Prostate gland (tissue), 2 donors: ENCODE measurements around the gene PCLO. TPM values are rescaled to one million over a fixed set of nuclear protein-coding genes. Genes with fewer than 3 reads are reported as not detected.
A peak's percentile ranks its signal among the peaks of the same experiment; 100 is the strongest.

Experiments
- DNase-seq: peaks from one replicate; pipeline ENCODE4 v3.0.0-alpha.2; 2019; ENCODE audit warnings: low spot score
- H3K27ac ChIP-seq, 2 donors: fragments of 200-600 bp; sonication (generic); 2 replicates each; pipeline ENCODE4 v1.5.1; 2017 to 2019
- H3K27me3 ChIP-seq: fragments of 200-600 bp; sonication (generic); replicated peaks from 2 replicates; pipeline ENCODE4 v1.5.1; 2019; ENCODE audit not compliant: insufficient read depth
- H3K36me3 ChIP-seq, 2 donors: fragments of 200-600 bp; sonication (generic); 1 replicate in 1 of 2; 2 replicates in 1 of 2; pipeline versions ENCODE4 v1.5.1 to v1.8.1; 2017 to 2019
- H3K4me1 ChIP-seq: fragments of 200-600 bp; sonication (generic); replicated peaks from 2 replicates; pipeline ENCODE4 v1.5.1; 2019
- H3K4me3 ChIP-seq, 2 donors: fragments of 200-600 bp; sonication (generic); 2 replicates each; pipeline ENCODE4 v1.5.1; 2017 to 2019
- H3K9me3 ChIP-seq: fragments of 200-600 bp; sonication (generic); 2 replicates; pipeline ENCODE4 v1.5.1; 2017
- CTCF ChIP-seq, 4 experiments: fragments of 200-600 bp in 2 of 4; fragments of 450-650 bp in 2 of 4; sonication (generic) in 2 of 4; IDR thresholded peaks; 1 replicate in 3 of 4; 2 replicates in 1 of 4; pipeline ENCODE4 v1.5.1; 2016 to 2019; ENCODE audit warnings: antibody characterized with exemption in 4 of 4, mild to moderate bottlenecking in 2 of 4, moderate library complexity in 2 of 4
- POLR2A ChIP-seq: fragments of 450-650 bp; IDR thresholded peaks from one replicate; pipeline ENCODE4 v1.6.1; 2016; ENCODE audit warnings: antibody characterized with exemption, mild to moderate bottlenecking
- POLR2AphosphoS5 ChIP-seq: sonication (generic); formaldehyde crosslinking; IDR thresholded peaks from one replicate; pipeline ENCODE4 v1.6.1; 2017; ENCODE audit warnings: antibody characterized with exemption
- WGBS: methylation state at CpG from one replicate; pipeline ENCODE4 v1.1.5; 2018; 5-methylcytosine and 5-hydroxymethylcytosine counted together
- intact Hi-C: fragments of 100-400 bp; cut with DNase I; formaldehyde crosslinking; loops from one replicate; pipeline ENCODE4 v1.14.2; 2022
- total RNA-seq, 2 donors: library from RNA; depleted of rRNA; stranded (reverse); fragments of >200 nt; gene quantifications; one replicate each; pipeline ENCODE4 v1.1.0, GENCODE V29; 2016

PCLO gene, protein sequence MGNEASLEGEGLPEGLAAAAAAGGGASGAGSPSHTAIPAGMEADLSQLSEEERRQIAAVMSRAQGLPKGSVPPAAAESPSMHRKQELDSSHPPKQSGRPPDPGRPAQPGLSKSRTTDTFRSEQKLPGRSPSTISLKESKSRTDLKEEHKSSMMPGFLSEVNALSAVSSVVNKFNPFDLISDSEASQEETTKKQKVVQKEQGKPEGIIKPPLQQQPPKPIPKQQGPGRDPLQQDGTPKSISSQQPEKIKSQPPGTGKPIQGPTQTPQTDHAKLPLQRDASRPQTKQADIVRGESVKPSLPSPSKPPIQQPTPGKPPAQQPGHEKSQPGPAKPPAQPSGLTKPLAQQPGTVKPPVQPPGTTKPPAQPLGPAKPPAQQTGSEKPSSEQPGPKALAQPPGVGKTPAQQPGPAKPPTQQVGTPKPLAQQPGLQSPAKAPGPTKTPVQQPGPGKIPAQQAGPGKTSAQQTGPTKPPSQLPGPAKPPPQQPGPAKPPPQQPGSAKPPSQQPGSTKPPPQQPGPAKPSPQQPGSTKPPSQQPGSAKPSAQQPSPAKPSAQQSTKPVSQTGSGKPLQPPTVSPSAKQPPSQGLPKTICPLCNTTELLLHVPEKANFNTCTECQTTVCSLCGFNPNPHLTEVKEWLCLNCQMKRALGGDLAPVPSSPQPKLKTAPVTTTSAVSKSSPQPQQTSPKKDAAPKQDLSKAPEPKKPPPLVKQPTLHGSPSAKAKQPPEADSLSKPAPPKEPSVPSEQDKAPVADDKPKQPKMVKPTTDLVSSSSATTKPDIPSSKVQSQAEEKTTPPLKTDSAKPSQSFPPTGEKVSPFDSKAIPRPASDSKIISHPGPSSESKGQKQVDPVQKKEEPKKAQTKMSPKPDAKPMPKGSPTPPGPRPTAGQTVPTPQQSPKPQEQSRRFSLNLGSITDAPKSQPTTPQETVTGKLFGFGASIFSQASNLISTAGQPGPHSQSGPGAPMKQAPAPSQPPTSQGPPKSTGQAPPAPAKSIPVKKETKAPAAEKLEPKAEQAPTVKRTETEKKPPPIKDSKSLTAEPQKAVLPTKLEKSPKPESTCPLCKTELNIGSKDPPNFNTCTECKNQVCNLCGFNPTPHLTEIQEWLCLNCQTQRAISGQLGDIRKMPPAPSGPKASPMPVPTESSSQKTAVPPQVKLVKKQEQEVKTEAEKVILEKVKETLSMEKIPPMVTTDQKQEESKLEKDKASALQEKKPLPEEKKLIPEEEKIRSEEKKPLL (N-terminal part only)
- 10 to 100 TPM; 14.5 to 25.2 TPM for total RNA-seq

DNA sequence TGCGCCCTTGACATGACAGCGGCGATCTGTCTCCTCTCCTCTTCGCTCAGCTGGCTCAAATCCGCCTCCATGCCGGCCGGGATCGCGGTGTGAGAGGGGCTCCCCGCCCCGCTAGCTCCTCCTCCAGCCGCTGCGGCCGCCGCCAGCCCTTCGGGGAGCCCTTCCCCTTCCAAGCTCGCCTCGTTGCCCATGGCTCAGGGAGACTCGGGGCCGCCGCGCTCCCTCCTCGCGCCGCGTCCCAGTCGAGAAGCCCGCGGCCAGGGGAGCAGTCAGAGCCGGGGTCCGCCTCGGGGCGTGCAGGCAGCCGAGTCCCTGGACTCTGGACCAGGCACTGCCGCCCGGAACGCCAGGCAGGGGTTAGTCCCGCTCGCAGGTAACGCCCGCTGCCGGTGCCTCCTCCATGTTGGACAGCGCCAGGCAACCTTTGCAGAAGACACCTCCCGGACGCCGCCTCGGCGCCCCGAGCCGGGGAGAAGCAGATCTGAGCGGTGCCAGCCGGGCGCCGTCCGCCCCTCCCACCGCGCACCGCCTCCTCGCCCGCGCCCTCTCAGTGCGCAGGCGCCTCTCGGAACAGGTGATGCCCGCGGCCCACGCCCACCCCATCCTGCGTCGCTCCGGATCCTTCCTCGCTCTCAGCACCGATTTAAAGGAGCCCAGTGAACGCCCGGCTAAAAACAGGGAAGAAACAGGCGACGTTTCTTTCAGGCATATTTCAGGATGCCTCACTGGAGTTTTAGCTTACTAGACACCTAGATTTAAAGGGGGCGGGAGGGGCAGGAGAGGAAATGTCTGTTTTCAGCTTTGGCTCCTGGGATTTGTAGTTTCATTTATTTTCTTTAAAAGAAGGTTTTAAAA is at the start of gene PCLO:
PCLO (minus strand) TSS at position 483 of the 855 bp plus-strand sequence; CDS start at position 191, 292 bp downstream.
- Histone ChIP-seq H3K27me3 (no peaks in the 10 kb centered on the region), H3K4me3 (peak within 1 kb of the TSS; percentile 64 to 79), H3K27ac (peak within 1 kb of the TSS; percentile 87 to 92), H3K4me1 (no peaks in the 10 kb centered on the region), H3K9me3 (no peaks in the 10 kb centered on the region), H3K36me3 (no peaks in the 10 kb centered on the region)
- TF ChIP-seq POLR2A (peak; percentile 75), POLR2AphosphoS5 (peak; percentile 90), CTCF (IDR thresholded peaks at IDR 0.05) (peak in 1 of 4 experiments; percentile 8)
- WGBS: under 1% methylated on average over 63 of the region's 77 CpGs
- peak; percentile 87 for DNase-seq
- intact Hi-C loops: no loop called here

DNA sequence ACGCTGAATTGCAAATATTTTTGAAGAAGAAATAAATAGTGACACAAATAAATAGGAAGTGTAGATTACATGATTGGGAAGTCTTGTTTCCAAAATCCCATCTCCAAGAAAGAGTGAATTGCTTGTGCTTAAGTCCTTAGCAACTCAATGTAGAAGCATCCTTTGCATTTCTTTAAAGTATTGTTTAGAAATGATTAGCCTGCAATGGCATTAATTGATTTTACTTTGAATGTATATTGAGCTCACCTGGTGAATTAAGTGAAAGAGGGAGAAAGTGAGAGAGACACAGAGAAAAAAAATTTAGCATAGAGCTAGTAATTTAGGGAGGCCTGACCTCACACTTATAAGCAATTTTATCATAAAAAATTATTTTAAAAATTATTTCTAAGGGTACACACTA is 49.0 kb upstream of the PCLO start:
- TF ChIP-seq CTCF (IDR thresholded peaks at IDR 0.05): no peak
- no peak for TF ChIP-seq POLR2AphosphoS5
- no peak for TF ChIP-seq POLR2A

DNA sequence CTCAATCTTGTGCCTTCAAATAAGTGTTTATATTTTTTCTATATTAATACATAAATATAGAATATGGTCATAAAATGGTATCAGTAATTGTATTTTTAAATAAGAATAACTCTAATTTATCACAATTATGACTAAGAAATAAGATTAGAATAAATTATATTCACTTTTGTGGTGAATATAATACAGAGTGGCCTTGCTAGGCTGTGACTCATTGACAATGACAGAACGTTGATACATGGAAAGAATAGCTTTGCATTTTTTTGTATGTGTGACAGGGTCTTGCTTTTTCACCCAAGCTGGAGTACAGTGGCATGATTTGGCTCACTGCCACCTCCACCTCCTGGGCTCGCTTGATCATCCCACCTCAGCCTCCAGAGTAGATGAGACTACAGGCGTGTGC is 47.8 kb upstream of the PCLO start:
- WGBS: 72% methylated on average over 3 of the region's 3 CpGs
- TF ChIP-seq POLR2A (no peak), CTCF (IDR thresholded peaks at IDR 0.05) (no peak), POLR2AphosphoS5 (no peak)
- no peaks in the 10 kb centered on the region for H3K36me3 ChIP-seq
- DNase-seq: no peak
- H3K9me3 ChIP-seq: no peaks in the 10 kb centered on the region
- no peaks in the 10 kb centered on the region for H3K4me1 ChIP-seq
- intact Hi-C loops: no loop called here
- no peaks in the 10 kb centered on the region for H3K27me3 ChIP-seq
- H3K27ac ChIP-seq: no peak overlapping the region
- H3K4me3 ChIP-seq: no peak overlapping the region

More for the DNA sequence above, 49.0 kb upstream of the PCLO start:
- Histone ChIP-seq H3K4me1 (no peaks in the 10 kb centered on the region), H3K27me3 (no peaks in the 10 kb centered on the region), H3K27ac (no peak overlapping the region), H3K4me3 (no peak overlapping the region), H3K36me3 (no peaks in the 10 kb centered on the region), H3K9me3 (no peaks in the 10 kb centered on the region)
- intact Hi-C loops: no loop called here
- no peak for DNase-seq
- 60% methylated on average over 1 of the region's 1 CpG for WGBS

- H3K27me3 ChIP-seq: no peaks in the 10 kb centered on the region
- TF ChIP-seq CTCF (IDR thresholded peaks at IDR 0.05) (no peak), POLR2AphosphoS5 (no peak), POLR2A (no peak)
- no peaks in the 10 kb centered on the region for H3K4me1 ChIP-seq
- H3K27ac ChIP-seq: no peak overlapping the region
- no peak for DNase-seq
- H3K4me3 ChIP-seq: no peak overlapping the region
- intact Hi-C loops: no loop called here
- WGBS: 92% methylated on average over 2 of the region's 2 CpGs
- no peaks in the 10 kb centered on the region for H3K9me3 ChIP-seq
- H3K36me3 ChIP-seq: no peaks in the 10 kb centered on the region
Observed at GRCh38 chr7:83204715-83205114, 42.0 kb upstream of the PCLO start.
